Tibial artery (tissue), 4 donors: ENCODE measurements around the gene CDK5RAP2.

Experiments used
- DNase-seq, 2 donors: peaks; one replicate each; pipeline ENCODE4 v3.0.0-alpha.2; 2019
- H3K27ac ChIP-seq, 2 donors: fragments of 200-600 bp; sonication (generic) in 1 of 2; 1 replicate in 1 of 2; 2 replicates in 1 of 2; pipeline ENCODE4 v1.5.1; 2018 to 2019; ENCODE audit warnings: mild to moderate bottlenecking in 1 of 2
- H3K27me3 ChIP-seq, 2 donors: fragments of 200-600 bp; sonication (generic) in 1 of 2; one replicate each; pipeline versions ENCODE4 v1.5.1 to v1.6.0; 2016 to 2019
- H3K36me3 ChIP-seq, 3 donors: fragments of 200-600 bp; sonication (generic) in 2 of 3; one replicate each; pipeline ENCODE4 v1.5.1; 2016 to 2019; ENCODE audit warnings: mild to moderate bottlenecking in 2 of 3
- H3K4me1 ChIP-seq, 4 donors: fragments of 200-600 bp; sonication (generic) in 2 of 4; 1 replicate in 3 of 4; 2 replicates in 1 of 4; pipeline ENCODE4 v1.5.1; 2016 to 2019
- H3K4me3 ChIP-seq, 2 donors: fragments of 200-600 bp; sonication (generic) in 1 of 2; 1 replicate in 1 of 2; 2 replicates in 1 of 2; pipeline ENCODE4 v1.5.1; 2018 to 2019; ENCODE audit warnings: mild to moderate bottlenecking in 2 of 2
- H3K9me3 ChIP-seq, 3 donors: fragments of 200-600 bp; sonication (generic) in 1 of 3; one replicate each; pipeline ENCODE4 v1.5.1; 2016 to 2019
- CTCF ChIP-seq, 2 experiments: fragments of 200-600 bp in 1 of 2; fragments of 450-650 bp in 1 of 2; IDR thresholded peaks; one replicate each; pipeline ENCODE4 v1.5.1; 2017 to 2019; ENCODE audit warnings: antibody characterized with exemption in 2 of 2, mild to moderate bottlenecking in 1 of 2, moderate library complexity in 1 of 2
- intact Hi-C: fragments of 100-400 bp; cut with DNase I; formaldehyde crosslinking; loops from one replicate; pipeline ENCODE4 v1.15.0; 2023; ENCODE audit warnings: low total_unique reads

CDK5RAP2 gene

GRCh38 chr9:120399940-120400339 is 180.0 kb downstream of the CDK5RAP2 start:
- no peak overlapping the region for H3K4me3 ChIP-seq
- H3K27me3 ChIP-seq, result no peaks in the 10 kb centered on the region
- no peak overlapping the region for H3K27ac ChIP-seq
- no peaks in the 10 kb centered on the region for H3K4me1 ChIP-seq
- intact Hi-C loops, result no loop called here
- H3K36me3 ChIP-seq, result peaks cover 72 to 97% (median 81%) of the 10 kb centered on the region in 3 donors
- H3K9me3 ChIP-seq, result no peaks in the 10 kb centered on the region
- DNase-seq, result no peak
- no peak for TF ChIP-seq CTCF (IDR thresholded peaks at IDR 0.05)

- no peak for TF ChIP-seq CTCF (IDR thresholded peaks at IDR 0.05)
- H3K4me3 ChIP-seq, result no peak overlapping the region
- intact Hi-C loops, result no loop called here
- no peaks in the 10 kb centered on the region for H3K9me3 ChIP-seq
- H3K27me3 ChIP-seq, result no peaks in the 10 kb centered on the region
- DNase-seq, result no peak
- H3K4me1 ChIP-seq, result peaks cover 0 to 9% (median 6%) of the 10 kb centered on the region in 4 donors
- peaks cover 63 to 97% (median 81%) of the 10 kb centered on the region in 3 donors for H3K36me3 ChIP-seq
- no peak overlapping the region for H3K27ac ChIP-seq
Measured at GRCh38 chr9:120398286-120398685, 181.7 kb downstream of the CDK5RAP2 start.

GRCh38 chr9:120397453-120397852 is 182.5 kb downstream of the CDK5RAP2 start:
- intact Hi-C loops, result no loop called here
- Histone ChIP-seq H3K27ac (no peak overlapping the region), H3K36me3 (peaks cover 61 to 97% (median 81%) of the 10 kb centered on the region in 3 donors), H3K9me3 (no peaks in the 10 kb centered on the region), H3K27me3 (no peaks in the 10 kb centered on the region), H3K4me1 (peaks cover 0 to 16% (median 8%) of the 10 kb centered on the region in 4 donors), H3K4me3 (no peak overlapping the region)
- DNase-seq, result no peak
- no peak for TF ChIP-seq CTCF (IDR thresholded peaks at IDR 0.05)

- H3K4me1 ChIP-seq, result peaks cover 0 to 16% (median 8%) of the 10 kb centered on the region in 4 donors
- TF ChIP-seq CTCF (IDR thresholded peaks at IDR 0.05), result no peak
- DNase-seq, result no peak
- H3K36me3 ChIP-seq, result peaks cover 61 to 97% (median 80%) of the 10 kb centered on the region in 3 donors
- H3K4me3 ChIP-seq, result no peak overlapping the region
- intact Hi-C loops, result no loop called here
- no peaks in the 10 kb centered on the region for H3K9me3 ChIP-seq
- H3K27me3 ChIP-seq, result no peaks in the 10 kb centered on the region
- H3K27ac ChIP-seq, result no peak overlapping the region
Measured at GRCh38 chr9:120396931-120397330, 183.0 kb downstream of the CDK5RAP2 start.

GRCh38 chr9:120396418-120396817 is 183.5 kb downstream of the CDK5RAP2 start:
- no peaks in the 10 kb centered on the region for H3K27me3 ChIP-seq
- TF ChIP-seq CTCF (IDR thresholded peaks at IDR 0.05), result no peak
- no peak overlapping the region for H3K4me3 ChIP-seq
- no peak for DNase-seq
- H3K4me1 ChIP-seq, result peaks cover 0 to 16% (median 8%) of the 10 kb centered on the region in 4 donors
- H3K9me3 ChIP-seq, result no peaks in the 10 kb centered on the region
- no peak overlapping the region for H3K27ac ChIP-seq
- intact Hi-C loops, result no loop called here
- H3K36me3 ChIP-seq, result peaks cover 63 to 97% (median 85%) of the 10 kb centered on the region in 3 donors

- no peak overlapping the region for H3K4me3 ChIP-seq
- H3K36me3 ChIP-seq, result peaks cover 61 to 97% (median 86%) of the 10 kb centered on the region in 3 donors
- no peak overlapping the region for H3K27ac ChIP-seq
- no peak for DNase-seq
- intact Hi-C loops, result no loop called here
- H3K4me1 ChIP-seq, result peaks cover 0 to 16% (median 8%) of the 10 kb centered on the region in 4 donors
- no peaks in the 10 kb centered on the region for H3K9me3 ChIP-seq
- no peaks in the 10 kb centered on the region for H3K27me3 ChIP-seq
- no peak for TF ChIP-seq CTCF (IDR thresholded peaks at IDR 0.05)
Measured at GRCh38 chr9:120395376-120395775, 184.6 kb downstream of the CDK5RAP2 start.
